ENCODE results near the gene SLC16A5. TPM values are rescaled to one million over a fixed set of nuclear protein-coding genes. Genes with fewer than 3 reads are reported as not detected.
"Not testable (repeated sequence)": the region's sequence is repeated elsewhere in the genome, so short reads cannot be mapped to it uniquely, and the experiment has no call there.

Gene SLC16A5
- total RNA-seq, 1 experiment from 2014 or later: 0.11 TPM

DNA sequence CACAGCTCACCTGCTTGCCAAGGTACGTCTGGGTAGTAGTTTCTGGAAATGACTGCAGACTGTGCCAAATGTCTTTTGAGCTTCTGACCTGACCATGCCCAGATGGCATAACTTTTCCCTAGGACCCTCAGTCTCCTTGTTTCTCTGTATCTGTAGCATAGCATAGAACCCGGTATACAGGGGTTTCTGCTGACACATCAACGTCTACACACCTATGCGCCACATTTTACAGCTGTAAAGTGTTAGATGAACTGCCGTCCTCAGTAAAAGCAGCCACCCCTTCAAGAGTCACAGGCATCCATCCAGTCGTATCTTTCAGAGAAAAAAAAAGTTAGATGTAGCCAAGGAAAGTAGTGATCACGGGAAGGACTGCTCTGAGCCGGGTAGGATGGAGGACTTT, 23.3 kb upstream of the SLC16A5 start:
- DNase-seq (ENCODE audit: low read depth): no peak

DNA sequence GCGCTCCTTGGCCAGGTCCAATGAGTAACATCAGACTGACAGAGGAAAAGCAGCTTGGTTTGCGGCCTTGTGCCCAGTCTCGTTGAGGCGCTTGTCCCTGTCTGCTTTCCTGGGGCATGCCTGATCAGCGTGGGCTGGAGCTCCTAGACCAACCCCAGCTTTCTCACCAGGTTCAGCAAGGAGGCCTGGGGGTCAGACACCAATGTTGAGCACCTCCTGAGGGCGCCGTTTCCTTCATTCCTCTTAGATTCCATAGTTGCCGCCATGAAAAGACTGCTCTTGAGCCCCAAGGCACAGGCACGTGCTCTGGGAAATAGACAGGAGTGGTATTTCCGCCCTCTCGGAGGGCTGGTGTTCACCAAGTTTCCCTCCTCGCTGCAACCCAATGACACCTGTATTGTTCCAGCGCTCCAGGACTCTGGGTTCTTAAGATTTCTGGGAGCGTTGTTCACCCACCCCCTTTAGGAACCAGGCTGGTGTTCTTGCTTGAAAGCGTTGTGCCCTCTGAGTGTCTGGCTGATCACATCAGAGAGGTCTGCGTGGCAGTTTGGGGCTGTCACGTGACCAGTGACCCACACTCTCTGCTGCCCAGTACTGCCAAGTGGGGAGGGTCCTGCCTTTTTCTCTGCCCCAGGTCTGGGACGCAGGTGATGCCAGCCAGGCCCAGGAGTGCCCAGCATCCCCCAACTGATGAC, 22.7 kb upstream of the SLC16A5 start:
- DNase-seq (ENCODE audit: low read depth): no peak

GRCh38 chr17:75065562-75066151, 22.1 kb upstream of the SLC16A5 start:
- no peak for DNase-seq (ENCODE audit: low read depth)

- DNase-seq (ENCODE audit: low read depth): peak; percentile 75
These were observed 19.9 kb upstream of the SLC16A5 start for GRCh38 chr17:75067856-75068255.

- no peak for DNase-seq (ENCODE audit: low read depth)
These were observed 19.0 kb upstream of the SLC16A5 start for GRCh38 chr17:75068750-75069149.

- DNase-seq (ENCODE audit: low read depth): no peak
These were observed 18.0 kb upstream of the SLC16A5 start for GRCh38 chr17:75069783-75070182.

DNA sequence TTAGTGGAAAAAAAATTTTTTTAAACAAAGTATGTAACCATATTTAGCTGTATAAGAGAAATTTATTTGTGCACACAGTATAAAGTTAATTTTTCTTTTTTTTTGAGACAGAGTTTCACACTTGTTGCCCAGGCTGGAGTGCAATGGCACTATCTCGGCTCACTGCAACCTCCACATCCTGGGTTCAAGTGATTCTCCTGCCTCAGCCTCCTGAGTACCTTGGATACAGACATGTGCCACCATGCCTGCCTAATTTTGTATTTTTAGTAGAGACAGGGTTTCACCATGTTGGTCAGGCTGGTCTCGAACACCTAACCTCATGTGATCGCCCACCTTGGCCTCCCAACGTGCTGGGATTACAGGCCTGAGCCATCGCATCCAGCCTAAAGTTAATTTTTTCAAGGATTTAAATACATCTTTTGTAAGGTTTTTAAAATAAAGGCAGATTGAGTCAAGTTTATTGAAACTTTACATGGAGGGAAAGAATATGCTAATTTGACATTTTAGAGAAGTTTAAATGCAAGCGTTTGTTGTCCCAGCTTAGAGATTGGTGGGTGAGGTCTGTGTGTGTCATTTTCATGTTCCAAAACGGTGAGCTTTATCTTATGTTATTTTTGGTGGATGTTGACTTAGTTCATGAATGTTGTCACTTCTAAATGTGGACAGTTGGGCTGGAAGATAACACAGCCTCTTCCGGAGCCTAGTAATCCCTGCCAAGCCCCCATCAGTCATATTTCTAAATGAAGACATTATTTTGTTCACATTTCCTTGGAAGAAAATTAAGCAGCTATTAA, 16.1 kb upstream of the SLC16A5 start:
- DNase-seq (ENCODE audit: low read depth): not testable (repeated sequence)

DNA sequence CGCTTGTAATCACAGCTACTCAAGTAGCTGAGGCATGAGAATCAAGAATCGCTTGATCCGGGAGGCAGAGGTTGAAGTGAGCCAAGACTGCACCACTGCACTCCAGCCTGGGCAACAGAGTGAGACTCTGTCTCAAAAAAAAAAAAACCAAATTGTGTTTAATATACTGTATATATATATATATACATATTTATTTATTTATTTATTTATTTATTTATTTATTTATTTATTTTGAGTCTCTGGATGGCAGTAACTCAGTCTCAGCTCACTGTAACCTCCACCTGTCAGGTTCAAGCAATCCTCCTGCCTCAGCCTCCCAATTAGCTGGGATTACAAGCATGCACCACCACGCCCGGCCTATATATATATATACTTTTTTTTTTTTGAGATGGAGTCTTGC, 14.8 kb upstream of the SLC16A5 start:
- DNase-seq (ENCODE audit: low read depth): not testable (repeated sequence)

- DNase-seq (ENCODE audit: low read depth): no peak
These were observed 14.1 kb upstream of the SLC16A5 start for GRCh38 chr17:75073618-75074047.

- no peak for DNase-seq (ENCODE audit: low read depth)
These were observed 13.2 kb upstream of the SLC16A5 start for GRCh38 chr17:75074532-75074931.

- no peak for DNase-seq (ENCODE audit: low read depth)
These were observed 12.0 kb upstream of the SLC16A5 start for GRCh38 chr17:75075597-75076336.

DNA sequence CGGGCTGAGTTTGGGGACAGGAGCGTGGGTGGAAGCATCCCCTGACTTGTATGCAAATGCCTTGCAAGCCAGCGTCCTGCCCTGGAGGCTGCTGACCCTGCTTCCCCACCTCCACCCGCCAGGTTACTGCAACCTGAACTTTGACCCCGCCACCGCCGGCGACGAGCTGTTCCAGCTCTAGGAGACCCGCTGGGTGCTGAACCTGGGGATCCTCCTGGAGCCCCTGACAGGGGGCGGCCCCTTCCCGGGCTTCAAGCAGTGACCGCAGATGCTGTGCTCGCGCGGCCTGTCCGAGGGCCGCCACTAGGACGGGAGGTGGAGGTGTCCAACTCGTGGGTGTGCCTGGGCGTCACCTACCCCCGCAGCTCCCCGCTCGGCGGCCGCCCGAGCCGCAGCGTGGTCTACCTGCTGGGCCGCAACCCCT, 10.7 kb upstream of the SLC16A5 start:
- no peak for DNase-seq (ENCODE audit: low read depth)

DNA sequence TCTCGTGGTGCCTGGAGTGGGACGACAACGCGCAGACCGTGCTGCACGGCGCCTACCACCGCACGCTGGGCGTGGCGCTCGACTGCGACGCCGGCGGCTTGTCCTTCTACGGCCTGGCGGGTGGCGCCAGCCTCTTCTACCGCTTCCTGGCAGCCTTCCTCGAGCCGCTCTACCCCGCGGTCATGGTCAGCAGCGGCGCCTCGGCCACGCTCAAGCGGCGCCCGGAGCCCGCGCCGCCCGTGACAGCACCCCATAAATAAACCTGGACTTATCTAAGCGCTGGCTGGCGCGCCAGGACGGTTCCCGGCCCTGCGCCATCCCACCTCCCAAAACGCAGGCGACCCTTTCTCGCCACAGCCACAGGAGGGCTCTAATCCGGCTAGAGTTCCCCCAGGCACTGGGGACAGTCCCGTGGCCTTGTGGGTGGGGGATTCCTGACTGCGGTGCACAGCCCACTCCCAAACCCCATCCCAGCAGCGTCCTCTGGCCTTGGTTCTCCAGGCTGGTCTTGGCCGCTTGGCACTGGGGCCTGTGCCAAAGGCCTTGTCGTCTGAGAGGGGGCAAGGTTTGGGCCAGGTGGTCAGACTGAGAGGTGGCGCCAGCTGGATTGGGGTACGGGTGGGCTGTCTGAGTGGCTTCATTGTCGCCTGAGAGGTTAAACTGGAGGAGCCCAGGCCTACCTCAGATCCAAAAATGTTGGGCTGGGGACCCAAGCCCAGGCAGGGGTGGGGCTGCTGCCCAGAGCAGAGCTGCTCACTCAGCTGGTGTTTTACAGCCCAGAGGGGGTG, 10.1 kb upstream of the SLC16A5 start:
- no peak for DNase-seq (ENCODE audit: low read depth)

DNA sequence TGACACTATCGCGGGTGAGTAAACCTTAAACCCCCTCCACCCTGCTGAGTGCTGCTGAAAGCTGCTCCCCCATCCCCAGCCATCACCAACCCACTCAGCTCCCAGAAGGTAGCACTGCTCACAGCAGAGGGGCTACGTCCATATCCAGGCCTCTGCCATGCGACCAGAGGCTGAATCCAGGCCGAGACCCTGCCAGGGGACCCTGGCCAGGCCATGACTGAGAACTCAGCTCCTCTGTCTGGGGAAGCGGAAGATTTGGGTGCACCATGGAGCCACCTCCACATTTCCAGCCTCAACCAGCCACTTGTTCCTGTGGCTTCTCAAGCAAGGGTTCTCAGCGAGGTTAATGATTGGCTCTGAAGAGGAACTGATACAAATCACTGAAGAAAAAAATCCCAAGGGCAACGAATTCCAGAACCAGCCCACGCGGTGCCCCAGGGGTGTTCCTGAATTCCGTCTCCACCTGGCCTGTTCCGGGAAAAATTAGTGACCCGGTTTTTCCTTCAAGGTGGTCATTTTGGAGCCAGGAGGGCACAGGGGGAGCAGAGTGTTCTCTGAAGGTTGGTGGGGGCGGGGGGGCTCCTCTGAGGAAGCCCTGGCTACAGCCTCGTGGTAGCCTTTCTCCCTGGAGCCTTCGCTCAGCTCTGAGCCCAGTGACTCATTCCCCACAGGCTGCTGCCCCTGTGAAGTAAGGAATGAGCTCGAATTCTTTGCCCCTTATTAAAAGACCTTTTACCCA, 9.3 kb upstream of the SLC16A5 start:
- peak; percentile 67 for DNase-seq (ENCODE audit: low read depth)

GRCh38 chr17:75079023-75079373, 8.8 kb upstream of the SLC16A5 start:
- no peak for DNase-seq (ENCODE audit: low read depth)

DNA sequence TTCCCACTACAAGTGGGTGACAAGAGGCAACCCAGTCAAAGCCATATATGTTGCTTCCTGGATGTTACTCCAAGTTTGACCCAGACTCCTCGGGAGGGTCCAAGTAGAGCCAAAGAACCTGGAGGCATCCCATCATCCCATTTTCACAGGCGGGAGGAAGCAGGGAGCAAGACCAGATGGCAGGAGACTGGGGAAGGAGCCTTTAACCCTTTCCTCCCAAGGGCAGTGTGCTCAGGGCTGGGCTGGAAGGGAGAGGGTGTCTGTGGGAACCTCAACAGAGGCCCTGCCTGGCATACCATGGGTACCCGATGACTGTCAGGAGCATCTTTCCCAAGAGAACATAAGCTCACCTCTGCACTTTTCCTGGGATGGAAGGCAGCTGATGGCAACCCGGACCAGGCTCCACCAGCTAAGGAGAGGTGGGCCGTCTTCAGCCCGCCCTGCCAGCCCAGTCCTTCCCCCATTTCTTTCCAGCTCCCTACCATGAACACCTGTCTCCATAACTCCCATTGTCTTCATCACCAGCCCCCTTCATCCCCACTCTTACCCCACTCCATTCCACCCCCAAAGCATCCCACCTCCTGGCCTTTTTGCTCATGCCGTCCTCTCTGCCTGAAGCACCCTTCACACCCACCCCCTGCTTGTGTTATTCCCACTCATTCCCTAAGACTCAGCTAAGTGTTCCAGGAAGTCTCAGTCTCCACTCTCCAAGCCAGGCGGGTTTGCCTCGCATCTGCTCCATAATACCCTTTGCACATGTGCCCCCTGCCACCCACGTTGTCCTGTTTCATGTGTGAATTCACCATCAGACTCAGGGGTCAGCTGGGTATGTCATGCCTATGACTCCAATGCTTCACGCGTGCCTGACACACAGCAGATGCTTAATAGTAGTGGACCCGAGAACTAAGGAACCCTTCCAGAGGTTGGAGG, 5.9 kb upstream of the SLC16A5 start:
- DNase-seq (ENCODE audit: low read depth): no peak

- DNase-seq (ENCODE audit: low read depth): no peak
These were observed 5.1 kb upstream of the SLC16A5 start for GRCh38 chr17:75082683-75083082.

- no peak for DNase-seq (ENCODE audit: low read depth)
These were observed 3.6 kb upstream of the SLC16A5 start for GRCh38 chr17:75084039-75084660.

Measured in LHCN-M2 (cell line).